H9 (cell line): ENCODE results near the gene DCAF5. TPM values are rescaled to one million over a fixed set of nuclear protein-coding genes. Genes with fewer than 3 reads are reported as not detected.

Source experiments
- DNase-seq: peaks from one replicate; pipeline ENCODE4 v3.0.0-alpha.2; 2017
- H2AFZ ChIP-seq: one replicate; pipeline ENCODE4 v1.6.1; 2013; ENCODE audit warnings: mild to moderate bottlenecking, low read length, control low read depth, moderate library complexity
- H2AK5ac ChIP-seq: 2 replicates; pipeline ENCODE4 v1.6.1; 2013; ENCODE audit warnings: low read length, control low read depth, mixed read lengths; ENCODE audit not compliant: insufficient read length
- H2BK120ac ChIP-seq: one replicate; pipeline ENCODE4 v1.6.1; 2013; ENCODE audit warnings: low read depth, mild to moderate bottlenecking, low read length, control low read depth, inconsistent platforms; ENCODE audit not compliant: poor library complexity, severe bottlenecking
- H2BK12ac ChIP-seq: 2 replicates; pipeline ENCODE4 v1.6.1; 2013; ENCODE audit warnings: low read length, control low read depth, mixed read lengths, low read depth; ENCODE audit not compliant: insufficient read length
- H2BK15ac ChIP-seq: 2 replicates; pipeline ENCODE4 v1.6.1; 2013; ENCODE audit warnings: low read depth, low read length, control low read depth
- H2BK20ac ChIP-seq: one replicate; pipeline ENCODE4 v1.6.1; 2013; ENCODE audit warnings: low read depth, mild to moderate bottlenecking, low read length, control low read depth, inconsistent platforms; ENCODE audit not compliant: poor library complexity, severe bottlenecking
- H2BK5ac ChIP-seq: 2 replicates; pipeline ENCODE4 v1.6.1; 2013; ENCODE audit warnings: low read length, control low read depth, mixed read lengths; ENCODE audit not compliant: insufficient read length
- H3K14ac ChIP-seq: 2 replicates; pipeline ENCODE4 v1.6.1; 2013; ENCODE audit warnings: low read length, control low read depth; ENCODE audit not compliant: insufficient read depth
- H3K18ac ChIP-seq: 2 replicates; pipeline ENCODE4 v1.6.1; 2013; ENCODE audit warnings: low read depth, mild to moderate bottlenecking, mixed read lengths, low read length, control low read depth; ENCODE audit not compliant: insufficient read length
- H3K23ac ChIP-seq: 2 replicates; pipeline ENCODE4 v1.6.1; 2013; ENCODE audit warnings: low read length, control low read depth, mixed read lengths, low read depth; ENCODE audit not compliant: insufficient read length
- H3K23me2 ChIP-seq: 2 replicates; pipeline ENCODE4 v1.6.1; 2013; ENCODE audit warnings: low read depth, mild to moderate bottlenecking, mixed read lengths, low read length, control low read depth; ENCODE audit not compliant: insufficient read length, poor library complexity, severe bottlenecking
- H3K27ac ChIP-seq: 2 replicates; pipeline ENCODE4 v1.5.1; 2013; ENCODE audit warnings: low read length, control low read depth, mixed read lengths, low read depth; ENCODE audit not compliant: insufficient read length
- H3K27me3 ChIP-seq: 2 replicates; pipeline ENCODE4 v1.6.1; 2013; ENCODE audit warnings: low read length, control low read depth, inconsistent platforms; ENCODE audit not compliant: insufficient read depth
- H3K4ac ChIP-seq: 2 replicates; pipeline ENCODE4 v1.6.1; 2013; ENCODE audit warnings: low read depth, mild to moderate bottlenecking, control low read depth, inconsistent platforms, low read length, moderate library complexity
- H3K4me1 ChIP-seq: 2 replicates; pipeline ENCODE4 v1.6.1; 2013; ENCODE audit warnings: low read length, control low read depth, inconsistent platforms; ENCODE audit not compliant: insufficient read depth
- H3K4me2 ChIP-seq: 2 replicates; pipeline ENCODE4 v1.6.1; 2013; ENCODE audit warnings: low read length, control low read depth, mixed read lengths; ENCODE audit not compliant: insufficient read length, insufficient read depth
- H3K56ac ChIP-seq: 2 replicates; pipeline ENCODE4 v1.6.1; 2013; ENCODE audit warnings: low read depth, mild to moderate bottlenecking, mixed read lengths, low read length, control low read depth; ENCODE audit not compliant: insufficient read length
- H3K79me1 ChIP-seq: 2 replicates; pipeline ENCODE4 v1.6.1; 2013; ENCODE audit warnings: low read depth, mild to moderate bottlenecking, moderate library complexity, low read length, control low read depth, inconsistent platforms; ENCODE audit not compliant: insufficient read depth, poor library complexity, severe bottlenecking
- H3K79me2 ChIP-seq: 2 replicates; pipeline ENCODE4 v1.6.1; 2013; ENCODE audit warnings: low read length, control low read depth, inconsistent platforms; ENCODE audit not compliant: insufficient read depth
- H3K9ac ChIP-seq: 2 replicates; pipeline ENCODE4 v1.6.1; 2013; ENCODE audit warnings: low read length, control low read depth, mixed read lengths; ENCODE audit not compliant: insufficient read length; ENCODE audit errors: extremely low read depth
- H3K9me3 ChIP-seq: one replicate; pipeline ENCODE4 v1.6.1; 2013; ENCODE audit warnings: low read depth, low read length, inconsistent platforms; ENCODE audit not compliant: control insufficient read depth
- H3T11ph ChIP-seq: one replicate; pipeline ENCODE4 v1.6.1; 2013; ENCODE audit warnings: mild to moderate bottlenecking, low read length, control low read depth, inconsistent platforms
- H4K20me1 ChIP-seq: one replicate; pipeline ENCODE4 v1.6.1; 2013; ENCODE audit not compliant: control insufficient read depth, insufficient read length, insufficient read depth
- H4K5ac ChIP-seq: 2 replicates; pipeline ENCODE4 v1.6.1; 2013; ENCODE audit warnings: low read depth, mild to moderate bottlenecking, mixed read lengths, low read length, control low read depth; ENCODE audit not compliant: insufficient read length
- H4K8ac ChIP-seq: replicated peaks from 2 replicates; pipeline ENCODE4 v1.6.1; 2013; ENCODE audit warnings: low read length, control low read depth, mixed read lengths, low read depth; ENCODE audit not compliant: insufficient read length
- H4K91ac ChIP-seq: 2 replicates; pipeline ENCODE4 v1.6.1; 2013; ENCODE audit warnings: low read depth, mild to moderate bottlenecking, moderate library complexity, mixed read lengths, low read length, control low read depth; ENCODE audit not compliant: insufficient read length
- H3K27ac Mint-ChIP-seq, 3 experiments: 2 replicates in 2 of 3; 3 replicates in 1 of 3; pipeline ENCODE4 v1.8.0; 2020 to 2021; ENCODE audit warnings: mixed read lengths in 3 of 3, mild to moderate bottlenecking in 1 of 3, moderate library complexity in 1 of 3
- H3K27me3 Mint-ChIP-seq: 2 replicates; pipeline ENCODE4 v1.8.0; 2021; ENCODE audit warnings: low read depth, mild to moderate bottlenecking, moderate library complexity, mixed read lengths
- H3K36me3 Mint-ChIP-seq, 3 experiments: 2 replicates in 2 of 3; 3 replicates in 1 of 3; pipeline ENCODE4 v1.8.0; 2020 to 2021; ENCODE audit warnings: low read depth in 3 of 3, mixed read lengths in 3 of 3; ENCODE audit not compliant: insufficient read depth in 1 of 3
- H3K4me1 Mint-ChIP-seq, 2 experiments: 2 replicates each; pipeline ENCODE4 v1.8.0; 2020; ENCODE audit warnings: mixed read lengths in 2 of 2
- H3K4me3 Mint-ChIP-seq, 2 experiments: 2 replicates in 1 of 2; 3 replicates in 1 of 2; pipeline ENCODE4 v1.8.0; 2020 to 2021; ENCODE audit warnings: mild to moderate bottlenecking in 2 of 2, mixed read lengths in 2 of 2, moderate library complexity in 1 of 2
- H3K9me3 Mint-ChIP-seq, 2 experiments: 2 replicates in 1 of 2; 3 replicates in 1 of 2; pipeline ENCODE4 v1.8.0; 2020; ENCODE audit warnings: mild to moderate bottlenecking in 2 of 2, mixed read lengths in 2 of 2, moderate library complexity in 1 of 2
- CTCF ChIP-seq: fragments of 200-600 bp; sonication (generic); conservative IDR thresholded peaks from 3 replicates; pipeline ENCODE4 v1.8.0; 2021; ENCODE audit warnings: antibody characterized with exemption, mild to moderate bottlenecking
- WGBS: extraction: QIAGEN DNeasy Blood & Tissue Kit; methylation state at CpG from one replicate; pipeline ENCODE4 v1.1.7; 2013; ENCODE audit warnings: missing lambda C conversion rate, low lambda C conversion rate, mixed read lengths; ENCODE audit not compliant: insufficient read length; ENCODE audit errors: extremely low coverage; 5-methylcytosine and 5-hydroxymethylcytosine counted together
- total RNA-seq: library from RNA; stranded (reverse); gene quantifications from 2 replicates; pipeline ENCODE4 v1.2.1, GENCODE V29; 2021

The DCAF5 gene
- total RNA-seq, 1 experiment from 2014 or later, result 31.4 TPM

- no peak overlapping the region for H2BK5ac ChIP-seq
Observed at GRCh38 chr14:69040353-69040752, 112.6 kb downstream of the DCAF5 start.

More at GRCh38 chr14:69040353-69040752, 112.6 kb downstream of the DCAF5 start:
- Histone ChIP-seq H3K27ac (no peak overlapping the region), H3K18ac (no peak overlapping the region), H3K4me1 (peaks cover 17% of the 10 kb centered on the region; the same call in 1 of the 2 replicates), H3K14ac (no peak overlapping the region), H3K23me2 (no peaks in the 10 kb centered on the region), H3K4ac (no peak overlapping the region), H3K23ac (no peak overlapping the region), H2AFZ (no peak overlapping the region), H4K5ac (no peak overlapping the region), H2BK120ac (no peak overlapping the region), H3K4me2 (no peak overlapping the region), H4K91ac (no peak overlapping the region), H3K79me2 (no peaks in the 10 kb centered on the region), H4K20me1 (no peaks in the 10 kb centered on the region), H2AK5ac (no peak overlapping the region), H2BK12ac (no peak overlapping the region), H3K9me3 (no peaks in the 10 kb centered on the region), H3K27me3 (no peaks in the 10 kb centered on the region), H2BK15ac (no peak overlapping the region), H3K9ac (no peak overlapping the region), H3K56ac (no peak overlapping the region), H2BK20ac (no peak overlapping the region), H4K8ac (no peak overlapping the region), H3T11ph (no peak overlapping the region), H3K79me1 (no peaks in the 10 kb centered on the region)
- Mint-ChIP-seq H3K27ac (peak overlapping the region in 1 of 3 experiments; percentile 65; a peak in 1 of 7 replicates), H3K4me1 (peaks cover 62 to 63% of the 10 kb centered on the region in 2 experiments), H3K36me3 (no peaks in the 10 kb centered on the region), H3K4me3 (no peak overlapping the region), H3K27me3 (peaks cover 2% of the 10 kb centered on the region), H3K9me3 (no peaks in the 10 kb centered on the region)
- WGBS, result no CpG with 5 or more reads among the region's 2 CpGs
- DNase-seq, result no peak
- no peak for TF ChIP-seq CTCF
